DND-41 (cell line): Measurements from ENCODE around the gene DYNLT1.

ENCODE experiments used
- CTCF ChIP-seq: IDR thresholded peaks from 2 replicates; pipeline ENCODE4 v1.5.1; 2012; ENCODE audit warnings: borderline replicate concordance, low read length, moderate library complexity, mild to moderate bottlenecking; ENCODE audit not compliant: poor library complexity, severe bottlenecking; ENCODE audit errors: extremely low read depth
- EZH2 ChIP-seq: IDR thresholded peaks from 3 replicates; pipeline ENCODE4 v1.6.1; 2012; ENCODE audit warnings: borderline replicate concordance, low read depth, mild to moderate bottlenecking, moderate library complexity, low read length, inconsistent platforms; ENCODE audit not compliant: severe bottlenecking

- no peak for TF ChIP-seq CTCF
- no peak for TF ChIP-seq EZH2
Observed at GRCh38 chr6:158672726-158673125, 28.2 kb upstream of the DYNLT1 start.
